Effector memory CD4-positive, alpha-beta T cell (primary cell): Measurements from ENCODE around the gene PTGER3.
A peak's percentile ranks its signal among the peaks of the same experiment; 100 is the strongest.

Experiments
- DNase-seq, 3 donors: peaks; one replicate each; pipeline ENCODE4 v3.0.0-alpha.2; 2020
- H3K27ac ChIP-seq: 2 replicates; pipeline ENCODE4 v1.7.0; 2013; ENCODE audit warnings: mild to moderate bottlenecking, low read length, moderate library complexity; ENCODE audit not compliant: insufficient read depth, poor library complexity, severe bottlenecking
- H3K27me3 ChIP-seq: replicated peaks from 2 replicates; pipeline ENCODE4 v1.7.0; 2013; ENCODE audit warnings: mild to moderate bottlenecking, low read length; ENCODE audit not compliant: insufficient read depth, control insufficient read depth, poor library complexity, severe bottlenecking
- H3K36me3 ChIP-seq: 2 replicates; pipeline ENCODE4 v1.7.0; 2013; ENCODE audit warnings: mild to moderate bottlenecking, low read length, moderate library complexity; ENCODE audit not compliant: control insufficient read depth, insufficient read depth
- H3K4me1 ChIP-seq: 2 replicates; pipeline ENCODE4 v1.7.0; 2013; ENCODE audit warnings: low read length, mild to moderate bottlenecking; ENCODE audit not compliant: control insufficient read depth, insufficient read depth, poor library complexity, severe bottlenecking
- H3K4me3 ChIP-seq: 2 replicates; pipeline ENCODE4 v1.7.0; 2013; ENCODE audit warnings: low read length, low read depth, mild to moderate bottlenecking; ENCODE audit not compliant: insufficient read depth, poor library complexity, severe bottlenecking
- H3K9me3 ChIP-seq: 2 replicates; pipeline ENCODE4 v1.7.0; 2013; ENCODE audit warnings: mild to moderate bottlenecking, low read length, moderate library complexity; ENCODE audit not compliant: control insufficient read depth

The PTGER3 gene

DNA sequence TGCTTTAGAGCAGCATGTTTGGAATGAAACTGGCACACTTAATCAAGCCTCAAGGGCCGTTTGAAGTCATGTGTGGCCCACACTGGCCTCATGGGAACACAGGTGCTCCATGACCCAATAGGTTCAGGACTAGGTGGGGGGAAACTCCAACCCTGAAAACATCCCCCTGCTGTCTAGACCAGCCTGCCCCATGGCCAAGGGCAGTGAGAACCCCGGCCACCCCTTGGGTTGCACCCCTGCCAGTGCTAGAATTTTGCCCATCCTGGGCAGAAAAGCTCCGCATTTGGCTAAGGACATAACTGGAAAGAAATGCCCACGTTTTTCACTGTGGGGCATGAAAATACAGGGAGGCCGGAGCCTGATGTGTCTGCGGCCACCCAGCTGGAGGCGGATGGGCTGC lies 6.1 kb upstream of the PTGER3 start:
- H3K27ac ChIP-seq: no peak overlapping the region
- no peaks in the 10 kb centered on the region for H3K27me3 ChIP-seq
- DNase-seq: no peak
- no peaks in the 10 kb centered on the region for H3K36me3 ChIP-seq
- no peaks in the 10 kb centered on the region for H3K4me1 ChIP-seq
- H3K9me3 ChIP-seq: no peaks in the 10 kb centered on the region
- no peak overlapping the region for H3K4me3 ChIP-seq

GRCh38 chr1:71053146-71053545 lies 5.5 kb upstream of the PTGER3 start:
- DNase-seq: no peak
- Histone ChIP-seq H3K4me3 (no peak overlapping the region), H3K36me3 (no peaks in the 10 kb centered on the region), H3K9me3 (no peaks in the 10 kb centered on the region), H3K4me1 (no peaks in the 10 kb centered on the region), H3K27me3 (peaks cover 5% of the 10 kb centered on the region), H3K27ac (no peak overlapping the region)

DNA sequence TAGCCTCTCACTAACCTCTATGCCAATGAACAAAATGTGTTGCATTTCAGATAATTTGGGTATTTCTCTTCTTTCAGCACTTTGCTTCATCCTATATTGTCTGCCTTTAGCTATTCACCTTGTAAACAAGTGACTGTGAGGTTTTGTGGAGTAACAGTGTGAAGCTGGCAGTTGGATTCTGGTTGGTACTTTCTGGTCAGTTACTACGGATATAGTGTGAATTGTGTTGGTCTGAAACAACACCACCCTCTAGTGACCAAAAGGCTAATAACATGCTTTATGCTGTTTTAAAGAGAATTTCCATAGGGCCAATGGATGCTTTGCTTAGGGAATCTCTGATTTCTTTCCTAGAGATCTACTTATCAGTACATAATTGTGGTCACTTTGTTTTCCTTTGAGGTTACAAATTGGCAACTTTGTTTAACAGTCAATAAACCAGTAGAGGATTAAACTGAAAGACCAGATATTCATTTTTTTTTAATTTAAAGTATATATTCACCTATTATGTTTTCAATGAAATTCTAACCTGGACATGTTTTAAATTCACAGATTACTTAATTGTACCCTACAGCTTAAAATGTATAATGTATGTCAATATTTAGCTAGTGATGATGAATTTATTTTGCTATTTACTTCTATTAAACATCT lies 2.5 kb upstream of the PTGER3 start:
- no peak overlapping the region for H3K27ac ChIP-seq
- H3K4me1 ChIP-seq: peaks cover 16% of the 10 kb centered on the region
- no peaks in the 10 kb centered on the region for H3K36me3 ChIP-seq
- DNase-seq: no peak
- no peaks in the 10 kb centered on the region for H3K9me3 ChIP-seq
- H3K27me3 ChIP-seq: peaks cover 26% of the 10 kb centered on the region
- H3K4me3 ChIP-seq: no peak overlapping the region

DNA sequence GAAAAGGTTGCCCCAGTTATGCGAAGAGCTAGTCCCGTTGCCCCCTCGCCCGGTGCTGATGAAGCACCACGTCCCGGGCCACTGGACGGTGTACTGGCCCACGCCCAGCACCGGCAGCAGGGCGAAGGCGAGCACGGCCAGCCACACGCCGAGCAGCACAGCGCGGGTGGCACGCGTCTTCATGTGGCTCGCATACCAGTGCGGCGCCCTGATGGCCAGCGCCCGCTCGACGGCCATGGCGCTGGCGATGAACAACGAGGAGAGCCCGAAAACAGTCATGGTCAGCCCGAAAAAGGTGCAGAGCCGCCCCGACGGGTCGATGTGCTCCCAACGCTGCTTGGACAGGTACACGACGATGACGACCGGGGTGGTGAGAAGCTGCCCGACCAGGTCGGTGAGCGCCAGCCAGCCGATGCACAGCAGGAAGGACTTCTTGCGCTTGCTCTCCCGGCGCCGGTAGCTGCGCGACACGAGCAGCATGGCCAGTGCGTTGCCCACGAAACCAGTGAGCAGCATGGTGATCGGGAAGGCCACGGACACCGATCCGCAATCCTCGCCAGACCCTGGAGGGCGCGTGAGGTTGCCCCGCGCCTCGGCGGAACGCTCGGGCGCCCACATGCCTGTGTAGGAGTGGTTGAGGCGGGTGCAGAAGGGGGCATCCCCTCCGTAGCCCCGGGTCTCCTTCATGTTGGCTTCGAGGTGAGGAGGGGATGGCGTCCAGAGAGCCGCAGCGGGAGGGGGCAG lies 553 bp downstream of the PTGER3 start:
- no peak for DNase-seq

GRCh38 chr1:71045463-71046028 lies 2.1 kb downstream of the PTGER3 start:
- Histone ChIP-seq H3K27me3 (peaks cover 26% of the 10 kb centered on the region), H3K9me3 (no peaks in the 10 kb centered on the region), H3K36me3 (no peaks in the 10 kb centered on the region)

More for the DNA sequence above, 553 bp downstream of the PTGER3 start:
- Histone ChIP-seq H3K9me3 (no peaks in the 10 kb centered on the region), H3K27ac (no peak overlapping the region), H3K36me3 (no peaks in the 10 kb centered on the region), H3K4me1 (peaks cover 16% of the 10 kb centered on the region), H3K4me3 (peak overlapping the region; percentile 60), H3K27me3 (peaks cover 26% of the 10 kb centered on the region)

DNA sequence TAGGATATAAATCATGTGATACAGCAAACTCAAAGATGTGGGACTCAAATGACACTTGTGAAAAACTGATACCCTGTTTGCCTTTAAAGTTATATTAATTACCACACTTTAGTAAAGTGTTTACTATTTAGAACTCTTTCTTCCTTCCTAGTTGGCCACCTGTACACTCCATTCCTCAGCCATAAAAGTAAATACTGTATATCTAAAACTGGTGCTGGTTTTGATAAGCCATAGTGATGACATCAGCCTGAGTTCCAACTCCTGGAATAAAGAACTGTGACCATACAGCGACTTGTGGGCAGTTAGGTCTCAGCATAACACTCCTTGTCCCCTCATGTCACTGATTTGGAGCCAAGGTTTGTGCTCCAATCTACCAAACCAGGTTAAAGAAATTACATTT lies 2.8 kb downstream of the PTGER3 start:
- Histone ChIP-seq H3K4me3 (no peak overlapping the region), H3K27me3 (peaks cover 26% of the 10 kb centered on the region), H3K36me3 (no peaks in the 10 kb centered on the region), H3K9me3 (no peaks in the 10 kb centered on the region), H3K27ac (no peak overlapping the region), H3K4me1 (peaks cover 16% of the 10 kb centered on the region)
- DNase-seq: no peak

More at GRCh38 chr1:71045463-71046028, 2.1 kb downstream of the PTGER3 start:
- no peak overlapping the region for H3K4me3 ChIP-seq
- no peak for DNase-seq
- peaks cover 16% of the 10 kb centered on the region for H3K4me1 ChIP-seq
- no peak overlapping the region for H3K27ac ChIP-seq

DNA sequence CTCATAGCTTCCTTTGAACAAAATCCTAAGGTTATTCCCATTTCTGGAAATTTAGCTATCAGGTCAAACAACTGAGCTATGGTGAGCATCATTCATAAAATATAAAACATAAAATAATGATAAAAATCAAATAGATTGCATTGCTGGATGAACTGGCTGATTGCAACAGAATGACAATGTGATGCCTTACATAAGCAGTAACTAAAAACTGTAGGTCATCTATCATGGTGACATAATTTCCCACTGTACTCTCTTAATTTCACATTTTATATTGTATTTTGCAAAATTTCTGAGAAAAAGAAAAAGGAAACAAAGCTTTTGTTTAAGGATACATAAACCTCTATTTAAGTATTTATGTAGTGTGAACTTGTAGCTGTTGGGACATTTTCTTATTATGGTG lies 4.6 kb downstream of the PTGER3 start:
- peaks cover 16% of the 10 kb centered on the region for H3K4me1 ChIP-seq
- no peaks in the 10 kb centered on the region for H3K36me3 ChIP-seq
- no peaks in the 10 kb centered on the region for H3K9me3 ChIP-seq
- no peak for DNase-seq
- H3K4me3 ChIP-seq: no peak overlapping the region
- peaks cover 19% of the 10 kb centered on the region for H3K27me3 ChIP-seq
- no peak overlapping the region for H3K27ac ChIP-seq

GRCh38 chr1:71041806-71042205 lies 5.8 kb downstream of the PTGER3 start:
- Histone ChIP-seq H3K27ac (no peak overlapping the region), H3K27me3 (peaks cover 9% of the 10 kb centered on the region), H3K4me1 (peaks cover 5% of the 10 kb centered on the region), H3K9me3 (no peaks in the 10 kb centered on the region), H3K4me3 (no peak overlapping the region), H3K36me3 (no peaks in the 10 kb centered on the region)
- no peak for DNase-seq

DNA sequence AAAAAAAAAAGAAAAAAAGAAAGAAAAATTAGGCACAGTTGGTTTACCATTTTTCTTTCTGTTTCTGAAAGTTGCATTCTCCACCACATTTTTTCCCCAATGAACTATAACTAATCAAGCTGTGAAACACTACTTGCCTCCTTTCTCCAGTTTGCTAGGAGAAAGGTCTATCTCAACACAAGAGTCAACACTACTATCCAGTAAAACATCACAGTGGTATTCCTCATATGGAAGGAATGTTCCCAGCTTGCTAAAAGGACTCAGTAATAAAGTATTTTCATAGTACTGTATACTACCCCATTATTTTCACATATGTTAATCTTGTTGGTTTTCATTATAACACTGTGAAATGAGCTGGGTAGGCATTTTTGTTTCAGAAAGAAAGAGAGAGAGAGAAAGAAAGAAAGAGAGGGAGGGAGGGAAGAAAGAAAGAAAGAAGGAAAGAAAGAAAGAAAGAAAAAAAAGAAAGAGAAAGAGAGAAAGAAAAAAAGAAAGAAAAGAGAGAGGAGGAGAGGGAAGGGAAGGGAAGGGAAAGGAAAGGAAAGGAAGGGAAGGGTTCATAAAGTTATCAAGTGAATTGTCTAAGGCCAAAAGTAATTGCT lies 7.9 kb downstream of the PTGER3 start:
- H3K9me3 ChIP-seq: no peaks in the 10 kb centered on the region

DNA sequence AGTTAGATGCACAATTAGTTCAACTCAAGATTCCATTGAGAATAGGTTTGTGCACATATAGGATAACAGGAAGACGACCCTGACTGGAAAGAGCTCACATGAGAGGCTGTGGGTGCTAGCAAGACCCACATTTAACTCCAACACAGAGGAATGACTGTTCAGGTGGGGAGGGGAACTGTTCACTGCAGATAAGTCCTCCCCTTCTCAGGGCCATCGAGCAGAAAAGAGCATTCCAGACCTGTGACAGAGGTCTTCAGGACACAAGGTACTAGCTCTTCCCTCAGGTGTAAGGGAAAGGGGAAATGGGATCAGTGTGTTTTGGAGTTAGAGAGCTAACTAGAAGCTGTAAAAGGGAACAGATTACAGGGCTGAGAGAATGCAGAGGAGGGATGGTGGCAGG lies 8.7 kb downstream of the PTGER3 start:
- no peaks in the 10 kb centered on the region for H3K27me3 ChIP-seq
- H3K27ac ChIP-seq: no peak overlapping the region
- H3K36me3 ChIP-seq: no peaks in the 10 kb centered on the region
- no peaks in the 10 kb centered on the region for H3K9me3 ChIP-seq
- H3K4me3 ChIP-seq: no peak overlapping the region
- H3K4me1 ChIP-seq: no peaks in the 10 kb centered on the region
- DNase-seq: no peak

More for the DNA sequence above, 7.9 kb downstream of the PTGER3 start:
- H3K36me3 ChIP-seq: no peaks in the 10 kb centered on the region
- no peak overlapping the region for H3K27ac ChIP-seq
- H3K27me3 ChIP-seq: no peaks in the 10 kb centered on the region
- no peak for DNase-seq
- no peaks in the 10 kb centered on the region for H3K4me1 ChIP-seq
- no peak overlapping the region for H3K4me3 ChIP-seq
